Measurements from ENCODE around the gene ERC1. TPM values are rescaled to one million over a fixed set of nuclear protein-coding genes. Genes with fewer than 3 reads are reported as not detected.
A peak's percentile ranks its signal among the peaks of the same experiment; 100 is the strongest.

ERC1 gene
- total and polyA plus RNA-seq, 8 donors: 34.9 to 64.9 (median 40.8) TPM

DNA sequence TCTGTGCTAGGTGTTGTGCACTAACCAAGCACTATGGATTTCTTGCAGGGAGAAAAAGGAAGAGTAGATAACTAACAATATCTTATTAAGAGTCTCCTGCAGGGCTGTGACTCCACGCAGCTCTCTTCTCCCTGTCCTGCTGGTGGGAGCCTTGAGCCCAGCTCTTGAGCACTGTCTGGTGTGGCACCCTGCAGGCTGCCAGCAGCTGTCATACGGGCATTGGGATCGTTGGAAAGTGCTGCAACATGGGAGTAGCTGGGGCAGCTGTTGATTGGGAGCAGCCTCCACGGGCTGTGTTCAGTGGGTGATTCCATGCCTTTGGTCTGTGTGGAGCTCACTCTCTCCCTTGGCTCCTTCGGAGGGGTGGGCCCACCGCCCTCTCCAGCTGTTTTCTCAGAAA is 478.0 kb downstream of the ERC1 start:
- intact Hi-C loops (cut with DNase I): no loop called here
- H3K4me3 ChIP-seq: no peak overlapping the region

DNA sequence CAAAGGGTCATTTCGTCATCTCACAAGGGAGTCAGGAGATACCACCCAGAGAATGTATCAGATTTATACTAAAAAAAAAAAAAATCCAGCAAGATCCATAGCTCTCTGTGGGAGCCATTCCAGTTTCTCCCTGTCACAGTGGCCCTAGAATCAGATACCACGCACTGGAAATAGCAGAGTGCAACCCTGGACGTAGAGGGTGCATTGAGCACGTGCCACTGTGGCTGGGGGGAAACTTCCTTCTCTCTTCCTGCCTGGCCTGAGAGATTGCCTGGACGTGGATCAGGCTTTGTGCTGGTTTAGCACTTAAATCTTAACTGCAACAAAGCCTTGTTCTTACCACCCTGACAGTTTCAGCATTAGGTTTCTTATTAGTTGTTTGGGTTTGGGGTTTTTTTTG is 479.0 kb downstream of the ERC1 start:
- Histone ChIP-seq H3K4me1 (peaks cover 0 to 8% of the 10 kb centered on the region in 2 donors), H3K27me3 (no peaks in the 10 kb centered on the region), H3K36me3 (peaks cover 0 to 9% of the 10 kb centered on the region in 2 donors), H3K9me3 (no peaks in the 10 kb centered on the region), H3K4me3 (no peak overlapping the region), H3K27ac (no peak overlapping the region)
- no peak for ATAC-seq
- intact Hi-C loops (cut with DNase I): no loop called here
- TF ChIP-seq, protein P1, sequence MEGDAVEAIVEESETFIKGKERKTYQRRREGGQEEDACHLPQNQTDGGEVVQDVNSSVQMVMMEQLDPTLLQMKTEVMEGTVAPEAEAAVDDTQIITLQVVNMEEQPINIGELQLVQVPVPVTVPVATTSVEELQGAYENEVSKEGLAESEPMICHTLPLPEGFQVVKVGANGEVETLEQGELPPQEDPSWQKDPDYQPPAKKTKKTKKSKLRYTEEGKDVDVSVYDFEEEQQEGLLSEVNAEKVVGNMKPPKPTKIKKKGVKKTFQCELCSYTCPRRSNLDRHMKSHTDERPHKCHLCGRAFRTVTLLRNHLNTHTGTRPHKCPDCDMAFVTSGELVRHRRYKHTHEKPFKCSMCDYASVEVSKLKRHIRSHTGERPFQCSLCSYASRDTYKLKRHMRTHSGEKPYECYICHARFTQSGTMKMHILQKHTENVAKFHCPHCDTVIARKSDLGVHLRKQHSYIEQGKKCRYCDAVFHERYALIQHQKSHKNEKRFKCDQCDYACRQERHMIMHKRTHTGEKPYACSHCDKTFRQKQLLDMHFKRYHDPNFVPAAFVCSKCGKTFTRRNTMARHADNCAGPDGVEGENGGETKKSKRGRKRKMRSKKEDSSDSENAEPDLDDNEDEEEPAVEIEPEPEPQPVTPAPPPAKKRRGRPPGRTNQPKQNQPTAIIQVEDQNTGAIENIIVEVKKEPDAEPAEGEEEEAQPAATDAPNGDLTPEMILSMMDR (IDR thresholded peaks at IDR 0.05): no peak
- no peak for DNase-seq

More for the DNA sequence above, 478.0 kb downstream of the ERC1 start:
- Histone ChIP-seq H3K36me3 (peaks cover 0 to 9% of the 10 kb centered on the region in 2 donors), H3K27ac (no peak overlapping the region), H3K9me3 (no peaks in the 10 kb centered on the region), H3K4me1 (peaks cover 0 to 7% of the 10 kb centered on the region in 2 donors), H3K27me3 (no peaks in the 10 kb centered on the region)
- TF ChIP-seq, protein P1 (IDR thresholded peaks at IDR 0.05): no peak
- ATAC-seq: no peak
- DNase-seq: no peak

DNA sequence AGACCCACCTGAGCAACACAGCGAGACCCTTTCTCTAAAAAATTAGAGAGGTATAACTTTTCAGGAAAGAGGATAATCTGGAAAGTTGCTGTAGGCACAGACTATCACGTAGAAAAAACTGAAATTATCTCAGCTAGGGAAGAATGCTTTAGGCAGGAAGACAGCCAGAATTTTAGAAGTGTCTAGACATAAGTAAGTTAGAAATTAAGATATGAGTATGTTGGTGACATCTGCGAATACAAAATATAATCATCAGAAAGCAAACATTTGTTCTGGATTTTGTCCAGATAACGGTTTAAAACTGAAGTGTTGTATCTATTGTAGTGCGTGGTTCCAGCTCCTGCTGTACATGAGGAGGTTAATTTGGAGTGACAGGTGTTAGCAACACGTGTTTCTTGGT is 480.2 kb downstream of the ERC1 start:
- Histone ChIP-seq H3K4me1 (peaks cover 0 to 8% of the 10 kb centered on the region in 2 donors), H3K4me3 (no peak overlapping the region), H3K27ac (no peak overlapping the region), H3K36me3 (no peaks in the 10 kb centered on the region), H3K27me3 (no peaks in the 10 kb centered on the region), H3K9me3 (no peaks in the 10 kb centered on the region)
- no peak for ATAC-seq
- TF ChIP-seq, protein P1 (IDR thresholded peaks at IDR 0.05): no peak
- intact Hi-C loops (cut with DNase I): no loop called here
- DNase-seq: no peak

DNA sequence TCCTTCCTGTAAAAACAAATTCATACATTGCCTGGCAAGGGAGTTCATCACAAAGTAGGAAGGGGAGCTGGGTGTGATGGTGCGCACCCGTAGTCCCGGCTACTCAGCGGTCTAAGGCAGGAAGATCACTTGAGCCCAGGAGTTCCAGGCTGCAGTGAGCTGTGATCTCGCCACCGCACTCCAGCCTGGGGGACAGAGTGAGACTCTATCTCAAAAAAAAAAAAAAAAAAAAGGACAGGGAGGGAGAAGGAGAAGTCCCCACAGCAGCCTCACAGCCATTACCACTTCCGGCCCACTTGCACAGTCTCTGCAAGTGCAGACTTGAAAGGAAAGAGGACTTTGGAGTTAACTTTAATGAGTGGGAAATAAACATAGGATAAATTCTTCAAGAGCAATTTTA is 482.4 kb downstream of the ERC1 start:
- intact Hi-C loops (cut with DNase I): no loop called here
- H3K36me3 ChIP-seq: no peaks in the 10 kb centered on the region
- H3K27ac ChIP-seq: peak overlapping the region in 1 of 2 donors; percentile 49
- DNase-seq (no peak), ATAC-seq (no peak)
- TF ChIP-seq, protein P1 (IDR thresholded peaks at IDR 0.05): no peak
- H3K4me1 ChIP-seq: peaks cover 0 to 8% of the 10 kb centered on the region in 2 donors
- H3K4me3 ChIP-seq: no peak overlapping the region
- H3K9me3 ChIP-seq: no peaks in the 10 kb centered on the region
- H3K27me3 ChIP-seq: no peaks in the 10 kb centered on the region

DNA sequence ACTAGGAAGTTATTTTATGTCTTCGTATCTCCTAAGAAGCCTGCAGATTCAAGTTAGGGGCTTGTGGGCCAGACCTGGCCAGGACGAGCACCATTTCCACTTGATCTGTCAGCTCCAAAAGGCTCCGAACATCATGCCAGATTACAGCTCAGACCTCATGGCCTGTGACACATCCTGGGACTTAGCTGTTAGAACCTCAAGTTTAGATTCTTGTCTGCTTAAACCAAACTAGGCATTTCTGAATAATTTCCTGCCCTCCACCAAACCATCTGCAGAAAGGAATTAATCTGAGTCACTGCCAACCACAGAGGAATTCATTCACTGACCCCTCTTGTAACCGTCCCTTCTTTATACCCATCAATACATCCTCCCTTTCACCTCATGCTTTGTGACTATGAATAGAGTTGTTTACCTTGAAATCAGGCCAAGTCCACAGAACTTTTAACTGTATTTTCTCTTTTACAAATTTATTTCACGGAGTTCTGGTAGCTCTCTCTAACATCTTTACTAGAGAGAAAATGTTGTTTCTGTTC is 483.1 kb downstream of the ERC1 start:
- peak; percentile 45 for ATAC-seq

More for the DNA sequence above, 483.1 kb downstream of the ERC1 start:
- no peaks in the 10 kb centered on the region for H3K9me3 ChIP-seq
- no peak overlapping the region for H3K4me3 ChIP-seq
- H3K4me1 ChIP-seq: peaks cover 0 to 8% of the 10 kb centered on the region in 2 donors
- H3K27ac ChIP-seq: peak overlapping the region; percentile 1 to 49
- no peak for DNase-seq
- intact Hi-C loops (cut with DNase I): no loop called here
- TF ChIP-seq, protein P1 (IDR thresholded peaks at IDR 0.05): no peak
- no peaks in the 10 kb centered on the region for H3K27me3 ChIP-seq
- H3K36me3 ChIP-seq: no peaks in the 10 kb centered on the region
